OCI-LY1 (cell line): Measurements from ENCODE around the gene CHD5.

Experiments
- EZH2 ChIP-seq: fragments of 200-600 bp; sonication (generic), shearing (Covaris generic); IDR thresholded peaks from 2 replicates; pipeline ENCODE4 v1.8.0; 2017; ENCODE audit warnings: borderline replicate concordance, mixed run types, mild to moderate bottlenecking, antibody characterized with exemption, low read length, moderate library complexity, mixed read lengths
- TF ChIP-seq, protein P1 (sequence below): fragments of 200-600 bp; sonication (generic), shearing (Covaris generic); IDR thresholded peaks from 2 replicates; pipeline ENCODE4 v1.5.1; 2017; ENCODE audit warnings: mild to moderate bottlenecking, antibody characterized with exemption, low read length, moderate library complexity, mixed read lengths

DNA sequence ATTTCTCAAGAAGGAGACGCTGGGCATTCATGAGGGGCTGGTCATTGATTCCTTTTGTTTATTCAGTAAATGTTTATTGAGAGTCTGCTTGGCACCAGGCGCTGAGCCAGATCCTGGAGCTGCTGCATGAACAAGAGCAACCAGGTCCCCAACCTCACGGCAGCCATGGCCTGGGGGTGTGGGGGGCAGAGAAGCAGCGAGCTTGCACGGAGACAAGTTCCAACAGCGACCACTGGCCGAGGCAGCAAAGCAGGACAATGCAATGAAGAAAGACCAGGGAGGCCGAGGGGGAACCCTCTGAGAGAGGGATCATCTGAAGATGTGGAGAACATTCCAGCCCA, 126.9 kb downstream of the CHD5 start:
- TF ChIP-seq, protein P1, sequence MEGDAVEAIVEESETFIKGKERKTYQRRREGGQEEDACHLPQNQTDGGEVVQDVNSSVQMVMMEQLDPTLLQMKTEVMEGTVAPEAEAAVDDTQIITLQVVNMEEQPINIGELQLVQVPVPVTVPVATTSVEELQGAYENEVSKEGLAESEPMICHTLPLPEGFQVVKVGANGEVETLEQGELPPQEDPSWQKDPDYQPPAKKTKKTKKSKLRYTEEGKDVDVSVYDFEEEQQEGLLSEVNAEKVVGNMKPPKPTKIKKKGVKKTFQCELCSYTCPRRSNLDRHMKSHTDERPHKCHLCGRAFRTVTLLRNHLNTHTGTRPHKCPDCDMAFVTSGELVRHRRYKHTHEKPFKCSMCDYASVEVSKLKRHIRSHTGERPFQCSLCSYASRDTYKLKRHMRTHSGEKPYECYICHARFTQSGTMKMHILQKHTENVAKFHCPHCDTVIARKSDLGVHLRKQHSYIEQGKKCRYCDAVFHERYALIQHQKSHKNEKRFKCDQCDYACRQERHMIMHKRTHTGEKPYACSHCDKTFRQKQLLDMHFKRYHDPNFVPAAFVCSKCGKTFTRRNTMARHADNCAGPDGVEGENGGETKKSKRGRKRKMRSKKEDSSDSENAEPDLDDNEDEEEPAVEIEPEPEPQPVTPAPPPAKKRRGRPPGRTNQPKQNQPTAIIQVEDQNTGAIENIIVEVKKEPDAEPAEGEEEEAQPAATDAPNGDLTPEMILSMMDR = no peak
- TF ChIP-seq EZH2 = no peak
